ENCODE data around the gene LSM14A.

LSM14A gene

GRCh38 chr19:34256835-34257558 is 84.7 kb downstream of the LSM14A start:
- H3K4me1 ChIP-seq (ENCODE audit: low read length): no peaks in the 10 kb centered on the region; the same call in 1 of the 2 replicates
- H3K79me2 ChIP-seq (ENCODE audit: low read length): peaks cover 26% of the 10 kb centered on the region

GRCh38 chr19:34257559-34257924 is 85.2 kb downstream of the LSM14A start:
- H3K79me2 ChIP-seq (ENCODE audit: low read length): peaks cover 26% of the 10 kb centered on the region
- H3K27ac ChIP-seq (ENCODE audit: low read length): no peak overlapping the region
- H3K9me2 ChIP-seq (replicated peaks; ENCODE audit: insufficient read depth, low read length): no peaks in the 10 kb centered on the region
- no peak overlapping the region for H3K4me3 ChIP-seq (ENCODE audit: low read length)
- no peaks in the 10 kb centered on the region for H3F3A ChIP-seq (ENCODE audit: insufficient read depth, low read length)
- H3K36me3 ChIP-seq (replicated peaks; ENCODE audit: insufficient read depth, low read length): no peaks in the 10 kb centered on the region
- no peaks in the 10 kb centered on the region; the same call in 1 of the 2 replicates for H3K4me1 ChIP-seq (ENCODE audit: low read length)
- TF ChIP-seq CTCF (IDR thresholded peaks at IDR 0.05; ENCODE audit: low read length) (no peak), EZH2 (optimal IDR thresholded peaks at IDR 0.05; ENCODE audit: low read depth, low read length) (no peak), EZH2phosphoT487 (IDR thresholded peaks at IDR 0.05; ENCODE audit: low read length) (no peak)
- no peak overlapping the region for H3K9ac ChIP-seq (ENCODE audit: low read length)
- DNase-seq: no peak
- H4K20me1 ChIP-seq (ENCODE audit: insufficient read depth, low read length): no peaks in the 10 kb centered on the region
- H3K27me3 ChIP-seq (replicated peaks; ENCODE audit: insufficient read depth, low read length): no peaks in the 10 kb centered on the region
- H2AFZ ChIP-seq (ENCODE audit: low read length): no peak overlapping the region
- no peak overlapping the region for H3K4me2 ChIP-seq (ENCODE audit: low read depth, low read length)
- no peaks in the 10 kb centered on the region for H3K9me3 ChIP-seq (replicated peaks; ENCODE audit: insufficient read depth, low read length)

More at GRCh38 chr19:34256835-34257558, 84.7 kb downstream of the LSM14A start:
- Histone ChIP-seq H3F3A (ENCODE audit: insufficient read depth, low read length) (no peaks in the 10 kb centered on the region), H3K9me2 (replicated peaks; ENCODE audit: insufficient read depth, low read length) (no peaks in the 10 kb centered on the region), H4K20me1 (ENCODE audit: insufficient read depth, low read length) (no peaks in the 10 kb centered on the region), H3K4me3 (ENCODE audit: low read length) (no peak overlapping the region), H3K4me2 (ENCODE audit: low read depth, low read length) (no peak overlapping the region), H3K9ac (ENCODE audit: low read length) (no peak overlapping the region), H3K27me3 (replicated peaks; ENCODE audit: insufficient read depth, low read length) (no peaks in the 10 kb centered on the region), H3K27ac (ENCODE audit: low read length) (no peak overlapping the region), H3K9me3 (replicated peaks; ENCODE audit: insufficient read depth, low read length) (no peaks in the 10 kb centered on the region), H2AFZ (ENCODE audit: low read length) (no peak overlapping the region), H3K36me3 (replicated peaks; ENCODE audit: insufficient read depth, low read length) (no peaks in the 10 kb centered on the region)
- TF ChIP-seq EZH2phosphoT487 (IDR thresholded peaks at IDR 0.05; ENCODE audit: low read length): no peak
- no peak for TF ChIP-seq EZH2 (optimal IDR thresholded peaks at IDR 0.05; ENCODE audit: low read depth, low read length)
- TF ChIP-seq CTCF (IDR thresholded peaks at IDR 0.05; ENCODE audit: low read length): no peak
- DNase-seq: no peak

GRCh38 chr19:34259367-34260095 is 87.2 kb downstream of the LSM14A start:
- Histone ChIP-seq H3K27ac (ENCODE audit: low read length) (no peak overlapping the region), H3K4me2 (ENCODE audit: low read depth, low read length) (no peak overlapping the region), H3K9ac (ENCODE audit: low read length) (no peak overlapping the region), H3K9me3 (replicated peaks; ENCODE audit: insufficient read depth, low read length) (no peaks in the 10 kb centered on the region), H3K27me3 (replicated peaks; ENCODE audit: insufficient read depth, low read length) (no peaks in the 10 kb centered on the region), H3K4me3 (ENCODE audit: low read length) (no peak overlapping the region), H3K79me2 (ENCODE audit: low read length) (peaks cover 29% of the 10 kb centered on the region), H3K9me2 (replicated peaks; ENCODE audit: insufficient read depth, low read length) (no peaks in the 10 kb centered on the region), H2AFZ (ENCODE audit: low read length) (no peak overlapping the region), H3K36me3 (replicated peaks; ENCODE audit: insufficient read depth, low read length) (no peaks in the 10 kb centered on the region), H4K20me1 (ENCODE audit: insufficient read depth, low read length) (no peaks in the 10 kb centered on the region), H3F3A (ENCODE audit: insufficient read depth, low read length) (no peaks in the 10 kb centered on the region), H3K4me1 (ENCODE audit: low read length) (no peaks in the 10 kb centered on the region; the same call in 1 of the 2 replicates)
- DNase-seq: no peak
- TF ChIP-seq EZH2phosphoT487 (IDR thresholded peaks at IDR 0.05; ENCODE audit: low read length) (no peak), EZH2 (optimal IDR thresholded peaks at IDR 0.05; ENCODE audit: low read depth, low read length) (no peak), CTCF (IDR thresholded peaks at IDR 0.05; ENCODE audit: low read length) (no peak)

Measured in MM.1S (cell line).